Sciatic nerve (tissue), 2 donors: ENCODE data around the gene MKLN1. TPM values are rescaled to one million over a fixed set of nuclear protein-coding genes. Genes with fewer than 3 reads are reported as not detected.
"Not testable (repeated sequence)": the region's sequence is repeated elsewhere in the genome, so short reads cannot be mapped to it uniquely, and the experiment has no call there.

Source experiments
- ATAC-seq: fragments of 200-7000 bp; cut with Tn5 transposase; one replicate; pipeline ENCODE4 v1.9.1; 2020; ENCODE audit warnings: mild to moderate bottlenecking, moderate library complexity
- DNase-seq: peaks from one replicate; pipeline ENCODE4 v3.0.0-alpha.2; 2020; ENCODE audit warnings: low spot score
- intact Hi-C: fragments of 100-400 bp; cut with DNase I; formaldehyde crosslinking; loops from one replicate; pipeline ENCODE4 v1.14.2; 2022
- total RNA-seq: library from RNA; stranded (reverse); fragmentation: NEBNext Ultra II Directional; extraction: Animal tissue kit (Norgen Biotek cat#: 25700); gene quantifications from one replicate; pipeline ENCODE4 v1.2.1, GENCODE V29; 2021
- donor health status: DM: no; HTN: no; CAD: no.
- donor health status: DM: no; HTN: no; CAD: no.

MKLN1 gene
- total RNA-seq, 1 donor from 2014 or later = 110 TPM

DNA sequence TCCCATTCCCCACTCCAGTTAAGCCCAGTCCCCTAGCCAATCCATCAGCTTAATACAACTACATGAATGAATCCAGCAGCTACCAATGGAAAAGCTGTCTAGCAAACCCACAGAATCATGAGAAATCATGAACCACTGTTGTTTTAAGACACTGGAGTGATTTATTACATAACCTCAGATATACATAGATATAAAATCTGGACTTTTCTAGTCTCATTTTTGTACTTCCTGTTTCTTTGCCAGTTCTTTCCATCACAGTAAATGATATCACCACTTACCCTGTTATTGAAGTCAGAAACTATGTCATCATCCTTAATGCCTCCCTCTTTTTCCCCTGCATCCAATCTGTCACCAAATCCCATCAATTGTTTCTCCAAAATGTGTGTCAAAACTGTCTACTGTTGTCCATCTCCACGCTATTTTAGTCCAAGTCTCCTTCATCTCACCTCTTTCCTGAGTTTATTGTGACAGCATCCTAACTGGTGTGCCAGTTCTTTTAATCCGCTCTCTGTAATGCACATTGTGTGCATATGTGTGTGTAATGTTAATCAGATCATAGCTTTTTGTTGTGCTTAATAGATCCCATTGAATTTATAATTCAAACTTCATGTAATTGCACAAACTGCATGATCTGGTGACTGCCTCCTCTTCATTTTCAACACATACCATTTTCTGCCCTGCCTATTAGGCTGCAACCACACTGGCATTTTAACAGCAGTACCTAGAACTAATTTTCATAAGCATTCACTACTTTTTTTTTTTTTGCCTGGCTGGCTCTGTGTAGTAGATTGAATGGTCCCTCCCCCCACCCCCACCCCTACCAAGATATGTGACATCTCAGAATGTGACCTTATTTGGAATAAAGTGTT lies 56.0 kb downstream of the MKLN1 start:
- DNase-seq (no peak), ATAC-seq (no peak)
- intact Hi-C loops = no loop called here

DNA sequence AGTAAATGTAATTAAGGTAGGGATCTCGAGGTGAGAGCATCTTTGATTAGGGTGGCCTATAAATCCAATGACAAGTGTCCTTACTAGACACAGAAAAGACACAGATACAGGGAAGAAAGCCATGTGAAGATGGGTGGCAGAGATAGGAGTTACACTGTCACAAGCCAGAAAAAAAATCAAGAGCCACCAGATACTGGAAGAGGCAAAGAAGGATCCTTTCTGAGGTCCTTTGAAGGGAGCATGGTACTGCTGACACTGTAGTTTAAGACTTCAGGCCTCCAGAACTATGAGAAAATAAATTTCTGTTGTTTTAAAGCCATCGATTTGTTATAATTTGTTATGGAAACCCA lies 56.6 kb downstream of the MKLN1 start:
- ATAC-seq = no peak
- DNase-seq = no peak
- intact Hi-C loops = no loop called here

DNA sequence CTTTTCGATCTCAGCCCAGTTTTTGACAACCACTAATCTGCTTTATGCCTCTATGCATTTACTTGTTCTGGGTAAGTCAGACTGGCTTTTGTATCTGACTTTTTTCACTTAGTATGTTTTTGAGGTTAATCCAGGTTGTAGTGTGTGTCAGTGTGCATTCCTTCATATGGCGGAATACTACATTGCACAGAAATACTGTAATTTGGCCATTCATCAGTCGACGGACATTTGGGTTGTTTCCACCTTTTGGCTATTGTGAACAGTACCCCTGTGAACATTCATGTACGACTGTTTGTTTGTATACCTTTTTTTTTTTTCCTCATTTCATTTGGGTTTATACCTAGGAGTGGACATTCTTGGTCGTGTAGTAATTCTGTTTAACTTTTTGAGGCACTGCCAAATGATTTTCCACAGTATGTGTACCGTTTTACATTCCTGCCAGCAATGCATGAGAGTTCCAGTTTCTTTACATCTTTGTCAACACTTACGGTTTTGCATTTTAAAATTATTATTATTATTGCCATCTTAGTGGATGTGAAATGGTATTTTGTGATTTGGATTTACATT lies 57.4 kb downstream of the MKLN1 start:
- no peak for DNase-seq
- no peak for ATAC-seq
- intact Hi-C loops = no loop called here

DNA sequence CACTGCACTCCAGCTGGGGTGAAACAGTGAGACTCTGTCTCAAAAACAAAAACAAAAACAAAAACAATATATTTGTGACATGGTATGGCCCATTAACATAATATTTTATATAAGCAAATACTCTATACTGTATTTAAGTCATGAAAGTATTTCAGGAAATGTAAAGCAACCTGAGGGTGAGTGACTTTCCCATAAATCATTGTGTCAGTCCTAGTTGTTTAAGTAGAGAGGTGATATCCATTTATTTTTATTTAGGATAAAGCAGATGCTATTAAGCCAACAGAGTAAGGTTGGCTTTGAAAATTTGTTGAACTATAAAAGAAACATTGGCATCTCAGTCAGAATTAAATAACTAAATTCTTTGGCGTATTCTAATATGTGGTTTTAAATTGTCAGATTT lies 60.5 kb downstream of the MKLN1 start:
- DNase-seq (no peak), ATAC-seq (no peak)
- intact Hi-C loops = no loop called here

DNA sequence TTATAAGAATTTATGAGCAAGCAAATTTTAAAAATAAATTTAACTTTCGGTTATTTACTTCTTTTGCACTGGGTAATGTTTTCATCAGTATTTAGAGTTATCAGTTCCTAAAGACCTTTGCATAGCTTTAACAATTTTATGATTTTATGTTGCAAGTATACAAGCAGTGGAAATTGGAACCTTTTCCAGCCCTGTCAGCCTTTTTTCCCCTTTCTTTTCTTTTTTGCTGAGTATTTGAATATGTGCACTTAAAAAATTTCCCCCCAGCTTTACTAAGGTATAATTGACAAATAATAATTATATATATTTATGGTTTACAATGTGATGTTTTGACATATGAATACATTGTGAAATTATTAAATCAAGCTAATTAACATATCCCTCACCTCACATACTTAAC lies 62.6 kb downstream of the MKLN1 start:
- intact Hi-C loops = no loop called here

DNA sequence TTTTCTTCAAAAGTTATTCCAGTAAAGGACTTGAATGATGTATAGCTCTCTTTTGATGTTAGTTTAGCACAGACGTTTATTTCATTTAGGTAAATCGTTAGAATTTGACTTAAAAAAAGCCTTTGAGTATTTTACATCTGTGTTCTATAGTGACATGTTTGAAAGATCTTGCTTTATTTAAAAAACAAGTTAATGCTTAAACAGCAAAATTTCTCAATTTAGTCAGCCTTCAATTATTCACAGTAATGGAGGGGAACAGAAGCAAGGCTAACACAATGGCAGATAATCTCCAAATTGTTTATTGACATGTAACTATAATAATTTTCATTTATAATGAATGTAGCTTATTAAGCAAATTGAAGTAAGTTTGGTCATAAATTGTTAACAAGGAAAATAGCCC lies 63.5 kb downstream of the MKLN1 start:
- no peak for ATAC-seq
- intact Hi-C loops = no loop called here
- no peak for DNase-seq

More for the DNA sequence above, 62.6 kb downstream of the MKLN1 start:
- no peak for ATAC-seq
- no peak for DNase-seq

DNA sequence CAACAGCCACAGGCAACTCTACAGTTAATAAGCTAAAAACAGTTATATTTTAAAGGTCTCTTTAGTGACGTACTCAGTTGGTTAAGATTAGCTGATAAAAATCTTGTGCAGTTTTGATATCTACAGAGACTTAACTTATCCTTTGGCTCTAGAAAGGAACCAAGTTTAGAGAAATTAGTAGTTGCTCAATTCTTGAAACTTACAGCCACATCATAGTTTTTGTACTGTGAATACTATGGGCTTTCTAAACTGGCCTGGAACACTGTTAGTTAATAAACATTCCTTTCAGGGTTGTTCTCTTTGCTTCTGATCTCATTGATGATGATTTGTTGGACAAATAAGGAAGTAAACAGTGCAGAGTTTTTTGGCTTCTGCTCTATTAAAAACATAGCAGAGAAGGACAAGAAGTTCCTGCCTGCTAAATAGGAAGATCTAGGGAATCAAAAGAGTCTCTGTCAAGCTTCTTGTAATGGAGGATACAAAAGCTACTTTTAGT lies 73.1 kb downstream of the MKLN1 start:
- intact Hi-C loops = no loop called here
- DNase-seq = no peak
- peak; percentile 92 for ATAC-seq

DNA sequence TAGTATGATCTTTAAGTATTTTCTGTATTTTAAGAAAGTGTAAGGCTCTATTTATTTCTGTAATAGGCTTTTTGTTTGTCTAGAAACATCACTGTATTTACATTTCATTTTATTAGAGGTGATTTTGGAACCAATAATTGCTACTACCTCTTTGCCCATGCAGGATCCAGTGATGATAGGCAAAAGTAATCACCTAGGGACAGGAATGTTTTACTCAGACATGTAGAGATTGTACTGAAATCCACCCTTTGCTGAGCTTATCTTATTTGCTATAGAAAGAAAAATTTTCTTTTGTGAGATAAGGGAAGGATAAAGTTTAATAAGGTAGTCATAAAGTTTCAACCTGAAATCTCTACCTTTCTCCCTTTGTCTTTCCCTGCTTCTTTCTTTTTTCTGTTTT lies 73.5 kb downstream of the MKLN1 start:
- ATAC-seq (no peak), DNase-seq (no peak)
- intact Hi-C loops = no loop called here

- intact Hi-C loops = no loop called here
- no peak for ATAC-seq
Observed at GRCh38 chr7:131403322-131403721, 75.6 kb downstream of the MKLN1 start.

GRCh38 chr7:131404226-131404911 lies 76.7 kb downstream of the MKLN1 start:
- ATAC-seq = no peak
- DNase-seq = no peak
- intact Hi-C loops = no loop called here

More at GRCh38 chr7:131403322-131403721, 75.6 kb downstream of the MKLN1 start:
- no peak for DNase-seq

DNA sequence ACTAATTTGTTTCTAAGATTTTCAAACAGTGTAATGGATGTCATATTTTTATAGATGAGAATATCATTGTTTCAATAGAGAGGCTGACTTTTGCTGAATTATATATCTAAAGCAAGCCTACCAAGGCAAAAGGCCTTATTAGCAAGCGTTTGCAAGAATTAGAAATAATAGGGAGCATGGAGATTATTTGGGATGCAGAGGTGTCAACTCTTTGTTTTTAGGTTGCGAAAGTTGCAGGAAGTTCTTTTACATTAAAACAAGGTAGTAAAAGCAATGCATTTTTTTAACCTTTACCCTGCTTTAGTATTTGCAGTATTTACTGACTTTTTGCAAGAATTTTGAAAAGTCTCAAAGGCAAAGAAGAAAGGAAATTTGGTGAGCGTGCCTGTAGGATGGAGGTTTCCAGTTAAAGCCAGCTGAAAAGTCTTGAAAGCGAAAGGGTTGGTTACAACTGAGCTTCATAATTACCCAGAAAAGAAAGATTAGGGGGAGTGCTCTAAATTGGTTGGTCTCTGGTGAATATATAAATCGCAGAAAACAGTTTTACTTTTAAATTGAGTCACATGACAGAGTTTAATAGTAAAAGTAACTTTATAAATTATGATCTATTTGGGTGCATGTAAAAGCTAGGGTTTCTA lies 81.6 kb downstream of the MKLN1 start:
- no peak for ATAC-seq
- DNase-seq = no peak
- intact Hi-C loops = no loop called here

DNA sequence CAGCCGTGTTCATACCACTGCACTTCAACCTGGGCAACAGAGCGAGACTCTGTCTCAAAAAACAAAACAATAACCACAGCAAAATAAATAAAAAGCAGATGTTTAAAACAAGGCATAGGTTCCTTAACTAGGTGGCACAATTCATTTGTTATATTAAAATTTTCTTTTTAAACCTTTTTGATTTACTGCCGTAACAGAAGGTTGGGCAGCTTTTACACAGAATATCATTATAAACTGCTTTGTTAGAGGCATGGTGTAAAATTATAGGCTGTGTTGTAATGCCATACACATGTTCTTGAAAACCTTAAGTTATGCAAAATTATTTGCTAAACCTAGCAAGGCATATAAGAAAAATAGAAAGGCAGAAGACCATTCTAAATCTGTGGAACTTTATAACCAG lies 84.4 kb downstream of the MKLN1 start:
- intact Hi-C loops = no loop called here
- DNase-seq (no peak), ATAC-seq (no peak)

- DNase-seq = no peak
- ATAC-seq = no peak
- intact Hi-C loops = no loop called here
Observed at GRCh38 chr7:131413711-131414110, 86.0 kb downstream of the MKLN1 start.

- intact Hi-C loops = loop anchor here (10.0 kb wide), 1 partner anchor 530 kb away; no protein-coding TSS in a partner anchor
- ATAC-seq = peak; percentile 47
- DNase-seq = no peak
Observed at GRCh38 chr7:131424219-131424822, 96.6 kb downstream of the MKLN1 start.

DNA sequence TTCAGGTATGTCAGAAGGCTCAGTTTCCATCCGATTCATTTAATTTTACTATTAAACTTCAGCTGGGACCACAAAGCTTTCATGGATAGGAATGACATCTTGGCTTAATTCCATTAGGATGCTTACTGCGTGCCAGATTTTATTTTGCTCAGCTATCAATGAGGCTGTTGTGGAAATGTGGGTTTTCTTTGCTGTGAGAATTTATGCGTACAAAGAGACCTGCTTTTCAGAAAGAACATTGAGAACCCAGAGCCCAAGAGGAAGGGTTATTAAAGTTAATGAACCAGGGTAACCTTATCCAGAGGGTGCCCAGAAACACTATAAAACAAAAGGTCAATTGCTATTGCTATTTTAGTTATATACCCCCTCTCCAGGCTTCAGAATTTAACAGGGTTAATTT lies 98.3 kb downstream of the MKLN1 start:
- DNase-seq = no peak
- peak; percentile 94 for ATAC-seq
- intact Hi-C loops = loop anchor here (5.0 to 10.0 kb wide), 2 partner anchors 319 to 531 kb away; no protein-coding TSS in a partner anchor

DNA sequence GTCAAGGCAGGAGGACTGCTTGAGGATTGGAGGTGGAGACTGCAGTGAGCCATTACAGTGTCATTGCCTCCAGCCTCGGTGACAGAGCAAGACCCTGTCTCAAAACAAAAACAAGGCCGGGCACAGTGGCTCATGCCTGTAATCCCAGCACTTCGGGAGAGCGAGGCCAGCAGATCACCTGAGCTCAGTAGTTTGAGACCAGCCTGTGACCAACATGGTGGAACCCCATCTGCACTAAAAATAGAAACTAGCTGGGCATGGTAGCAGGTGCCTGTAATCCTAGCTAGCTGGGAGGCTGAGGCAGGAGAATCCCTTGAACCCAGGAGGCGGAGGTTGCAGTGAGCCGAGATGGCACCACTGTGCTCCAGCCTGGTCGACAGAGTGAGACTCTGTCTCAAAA lies 103.2 kb downstream of the MKLN1 start:
- intact Hi-C loops, ATAC-seq, DNase-seq: not testable (repeated sequence)

- ATAC-seq (peak; percentile 86), DNase-seq (no peak)
- intact Hi-C loops = no loop called here
Observed at GRCh38 chr7:131431289-131431688, 103.6 kb downstream of the MKLN1 start.

DNA sequence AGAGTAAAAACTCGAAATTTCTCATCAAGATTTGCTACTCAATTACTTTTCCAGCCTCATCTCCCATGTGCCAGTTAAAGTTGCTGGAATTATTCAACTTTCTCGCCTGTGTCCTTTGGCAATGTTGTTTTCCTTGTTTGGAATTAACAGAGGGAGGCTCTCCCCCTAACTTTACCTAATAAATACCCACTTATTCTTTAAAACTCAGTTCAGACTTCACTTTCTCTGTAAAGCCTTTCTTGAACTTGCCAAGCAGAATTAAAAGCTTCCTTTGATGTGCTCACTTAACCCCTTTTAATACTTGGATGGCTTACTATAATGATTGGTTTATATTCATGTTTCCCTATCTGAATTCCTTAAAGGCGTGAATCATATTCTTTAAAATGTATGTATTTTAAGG lies 104.1 kb downstream of the MKLN1 start:
- ATAC-seq (no peak), DNase-seq (no peak)
- intact Hi-C loops = no loop called here

DNA sequence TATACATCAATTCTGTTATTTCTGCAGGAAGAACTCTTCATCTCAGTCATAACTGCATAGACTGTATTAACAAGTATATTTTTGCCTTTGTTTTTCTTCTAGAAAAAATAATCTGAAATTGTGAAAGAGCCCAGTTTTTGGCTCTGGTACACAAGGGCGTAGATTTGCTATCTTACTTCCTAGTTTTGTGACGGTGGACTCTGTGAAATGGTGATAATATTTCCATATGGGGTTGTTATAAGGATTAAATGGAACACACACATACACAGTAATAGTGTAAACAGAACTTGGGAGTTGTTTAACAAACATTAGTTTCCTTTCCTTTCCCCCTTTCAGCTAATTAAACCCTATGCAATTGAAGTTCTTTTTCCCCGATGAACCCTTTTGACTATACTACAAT lies 108.7 kb downstream of the MKLN1 start:
- DNase-seq (no peak), ATAC-seq (no peak)
- intact Hi-C loops = loop anchor here (5.0 kb wide), 1 partner anchor 84 kb away; no protein-coding TSS in a partner anchor
